ENCODE data around the gene FCRL1. TPM values are rescaled to one million over a fixed set of nuclear protein-coding genes. Genes with fewer than 3 reads are reported as not detected.

Gene FCRL1
- total RNA-seq, 2 donors from 2014 or later, result not detected

- H3K4me3 Mint-ChIP-seq, result no peak within 1 kb of the TSS
- H3K27ac Mint-ChIP-seq, result no peak within 1 kb of the TSS
- Histone ChIP-seq H3K9me3 (ENCODE audit: control insufficient read depth, low read length) (no peaks in the 10 kb centered on the region), H3K4me3 (ENCODE audit: low read length) (no peak within 1 kb of the TSS), H3K9ac (ENCODE audit: extremely low read depth, low read length, poor library complexity, severe bottlenecking) (no peak within 1 kb of the TSS), H3K4me1 (ENCODE audit: control insufficient read depth, insufficient read depth, low read length) (no peaks in the 10 kb centered on the region), H3K27me3 (ENCODE audit: control insufficient read depth, insufficient read depth, low read length, poor library complexity, severe bottlenecking) (no peaks in the 10 kb centered on the region), H3K36me3 (ENCODE audit: control insufficient read depth, insufficient read depth, low read length) (no peaks in the 10 kb centered on the region), H3K27ac (ENCODE audit: low read depth, low read length) (no peak within 1 kb of the TSS)
- peaks cover 6% of the 10 kb centered on the region for H3K4me1 Mint-ChIP-seq
- no peaks in the 10 kb centered on the region for H3K27me3 Mint-ChIP-seq (ENCODE audit: insufficient read depth)
- no peaks in the 10 kb centered on the region for H3K36me3 Mint-ChIP-seq (ENCODE audit: low read depth)
- no peak for DNase-seq
- no peak for TF ChIP-seq CTCF (conservative IDR thresholded peaks at IDR 0.05)
- WGBS, 2 experiments (ENCODE audit: insufficient coverage in 1 of 2, insufficient read length in 1 of 2), result 86 to 89% methylated on average over 1 of the region's 1 CpG
- H3K9me3 Mint-ChIP-seq, result no peaks in the 10 kb centered on the region
Observed at GRCh38 chr1:157776971-157777391, 42.9 kb downstream of the FCRL1 start, which contains the start of gene FCRL2. Gene FCRL2 (minus strand): TSS chr1:157777132. CDS start chr1:157777073, 59 bp downstream.

GRCh38 chr1:157775101-157775870 is 44.6 kb downstream of the FCRL1 start:
- no peak for TF ChIP-seq CTCF (conservative IDR thresholded peaks at IDR 0.05)
- 83 to 93% methylated on average over 4 of the region's 4 CpGs for WGBS, 2 experiments (ENCODE audit: insufficient coverage in 1 of 2, insufficient read length in 1 of 2)
- no peak overlapping the region for H3K27ac ChIP-seq (ENCODE audit: low read depth, low read length)
- Mint-ChIP-seq H3K27me3 (ENCODE audit: insufficient read depth) (no peaks in the 10 kb centered on the region), H3K4me1 (peaks cover 6% of the 10 kb centered on the region), H3K9me3 (no peaks in the 10 kb centered on the region), H3K36me3 (ENCODE audit: low read depth) (no peaks in the 10 kb centered on the region), H3K27ac (no peak overlapping the region), H3K4me3 (no peak overlapping the region)
- no peak overlapping the region for H3K4me3 ChIP-seq (ENCODE audit: low read length)
- DNase-seq, result no peak
- H3K9me3 ChIP-seq (ENCODE audit: control insufficient read depth, low read length), result no peaks in the 10 kb centered on the region
- H3K27me3 ChIP-seq (ENCODE audit: control insufficient read depth, insufficient read depth, low read length, poor library complexity, severe bottlenecking), result no peaks in the 10 kb centered on the region
- no peaks in the 10 kb centered on the region for H3K4me1 ChIP-seq (ENCODE audit: control insufficient read depth, insufficient read depth, low read length)
- H3K36me3 ChIP-seq (ENCODE audit: control insufficient read depth, insufficient read depth, low read length), result no peaks in the 10 kb centered on the region
- H3K9ac ChIP-seq (ENCODE audit: extremely low read depth, low read length, poor library complexity, severe bottlenecking), result no peak overlapping the region

GRCh38 chr1:157774412-157774811 is 45.5 kb downstream of the FCRL1 start:
- H3K27ac ChIP-seq (ENCODE audit: low read depth, low read length), result no peak overlapping the region
- no peaks in the 10 kb centered on the region for H3K9me3 Mint-ChIP-seq
- H3K27me3 Mint-ChIP-seq (ENCODE audit: insufficient read depth), result no peaks in the 10 kb centered on the region
- H3K4me3 ChIP-seq (ENCODE audit: low read length), result no peak overlapping the region
- peaks cover 4% of the 10 kb centered on the region for H3K4me1 Mint-ChIP-seq
- no peak for TF ChIP-seq CTCF (conservative IDR thresholded peaks at IDR 0.05)
- H3K4me1 ChIP-seq (ENCODE audit: control insufficient read depth, insufficient read depth, low read length), result no peaks in the 10 kb centered on the region
- H3K9me3 ChIP-seq (ENCODE audit: control insufficient read depth, low read length), result no peaks in the 10 kb centered on the region
- no peaks in the 10 kb centered on the region for H3K36me3 Mint-ChIP-seq (ENCODE audit: low read depth)
- H3K27me3 ChIP-seq (ENCODE audit: control insufficient read depth, insufficient read depth, low read length, poor library complexity, severe bottlenecking), result no peaks in the 10 kb centered on the region
- no peaks in the 10 kb centered on the region for H3K36me3 ChIP-seq (ENCODE audit: control insufficient read depth, insufficient read depth, low read length)
- no peak for DNase-seq
- no peak overlapping the region for H3K27ac Mint-ChIP-seq
- 83 to 100% methylated on average over 1 to 2 of the region's 2 CpGs for WGBS, 2 experiments (ENCODE audit: insufficient coverage in 1 of 2, insufficient read length in 1 of 2)
- no peak overlapping the region for H3K4me3 Mint-ChIP-seq
- no peak overlapping the region for H3K9ac ChIP-seq (ENCODE audit: extremely low read depth, low read length, poor library complexity, severe bottlenecking)

Data from endodermal cell (in vitro differentiated cells).